BLaER1 (cell line): ENCODE data around the gene FA2H.
"Not testable (repeated sequence)": the region's sequence is repeated elsewhere in the genome, so short reads cannot be mapped to it uniquely, and the experiment has no call there.

ENCODE experiments used
- H3K27ac ChIP-seq: shearing (Covaris generic); formaldehyde crosslinking; 2 replicates; pipeline ENCODE4 v1.8.1; 2022
- H3K27me3 ChIP-seq: shearing (Covaris generic); formaldehyde crosslinking; 2 replicates; pipeline ENCODE4 v1.8.1; 2022
- H3K36me3 ChIP-seq: shearing (Covaris generic); formaldehyde crosslinking; 2 replicates; pipeline ENCODE4 v1.8.1; 2022
- H3K4me1 ChIP-seq: shearing (Covaris generic); formaldehyde crosslinking; 2 replicates; pipeline ENCODE4 v1.8.1; 2022
- H3K4me2 ChIP-seq: shearing (Covaris generic); formaldehyde crosslinking; 2 replicates; pipeline ENCODE4 v1.8.1; 2022
- H3K4me3 ChIP-seq: shearing (Covaris generic); formaldehyde crosslinking; 2 replicates; pipeline ENCODE4 v1.8.1; 2022
- H3K9ac ChIP-seq: shearing (Covaris generic); formaldehyde crosslinking; 2 replicates; pipeline ENCODE4 v1.8.1; 2022
- H3K9me3 ChIP-seq: shearing (Covaris generic); formaldehyde crosslinking; 2 replicates; pipeline ENCODE4 v1.8.1; 2022
- H4K20me1 ChIP-seq: shearing (Covaris generic); formaldehyde crosslinking; 2 replicates; pipeline ENCODE4 v1.8.1; 2022
- Cebpa-rat ChIP-seq: shearing (Covaris generic); IDR thresholded peaks from 2 replicates; pipeline ENCODE4 v1.8.1; 2022

Gene FA2H

GRCh38 chr16:74774223-74775139, at the start of gene FA2H:
TSS of gene FA2H (minus strand) at chr16:74774820. CDS start at chr16:74774755, 65 bp downstream.
- no peaks in the 10 kb centered on the region for H3K36me3 ChIP-seq
- H4K20me1 ChIP-seq: no peaks in the 10 kb centered on the region
- peaks cover 26% of the 10 kb centered on the region for H3K4me1 ChIP-seq
- peak within 1 kb of the TSS; percentile 69 for H3K27ac ChIP-seq
- peak within 1 kb of the TSS; percentile 75 for H3K9ac ChIP-seq
- peak within 1 kb of the TSS; percentile 100 for H3K4me2 ChIP-seq
- no peaks in the 10 kb centered on the region for H3K9me3 ChIP-seq
- peaks cover 11% of the 10 kb centered on the region for H3K27me3 ChIP-seq
- TF ChIP-seq Cebpa-rat: no peak
- peak within 1 kb of the TSS; percentile 71 for H3K4me3 ChIP-seq

GRCh38 chr16:74817851-74818250, 43.2 kb upstream of the FA2H start:
- no peaks in the 10 kb centered on the region for H4K20me1 ChIP-seq
- no peak overlapping the region for H3K4me3 ChIP-seq
- H3K9me3 ChIP-seq: 0 out of 2 replicates have a peak, but pooled peaks cover 3% of the 10 kb centered on the region
- H3K27me3 ChIP-seq: no peaks in the 10 kb centered on the region
- H3K4me2 ChIP-seq: no peak overlapping the region
- H3K27ac ChIP-seq: no peak overlapping the region
- 0 out of 2 replicates have a peak, but pooled peaks cover 5% of the 10 kb centered on the region for H3K4me1 ChIP-seq
- TF ChIP-seq Cebpa-rat: no peak
- H3K36me3 ChIP-seq: no peaks in the 10 kb centered on the region
- H3K9ac ChIP-seq: no peak overlapping the region

GRCh38 chr16:74813109-74813641, 38.6 kb upstream of the FA2H start:
- Histone ChIP-seq H3K4me1 (0 out of 2 replicates have a peak, but pooled peaks cover 5% of the 10 kb centered on the region), H3K27me3 (no peaks in the 10 kb centered on the region), H3K36me3 (no peaks in the 10 kb centered on the region), H3K27ac (no peak overlapping the region), H3K4me3 (no peak overlapping the region), H4K20me1 (no peaks in the 10 kb centered on the region), H3K9me3 (peaks cover 20% of the 10 kb centered on the region), H3K4me2 (peak overlapping the region; percentile 44), H3K9ac (no peak overlapping the region)
- TF ChIP-seq Cebpa-rat: no peak

- 0 out of 2 replicates have a peak, but pooled peaks cover 5% of the 10 kb centered on the region for H3K4me1 ChIP-seq
- no peak overlapping the region for H3K4me2 ChIP-seq
- H3K4me3 ChIP-seq: no peak overlapping the region
- H3K27ac ChIP-seq: no peak overlapping the region
- no peaks in the 10 kb centered on the region for H3K27me3 ChIP-seq
- no peak for TF ChIP-seq Cebpa-rat
- H3K36me3 ChIP-seq: no peaks in the 10 kb centered on the region
- H3K9me3 ChIP-seq: peaks cover 33% of the 10 kb centered on the region
- no peaks in the 10 kb centered on the region for H4K20me1 ChIP-seq
- no peak overlapping the region for H3K9ac ChIP-seq
Measured at GRCh38 chr16:74811911-74812310, 37.3 kb upstream of the FA2H start.

- peaks cover 40% of the 10 kb centered on the region for H3K9me3 ChIP-seq
- H3K4me1 ChIP-seq, H3K27me3 ChIP-seq, H3K9ac ChIP-seq, H4K20me1 ChIP-seq, H3K4me3 ChIP-seq, H3K27ac ChIP-seq, H3K36me3 ChIP-seq, H3K4me2 ChIP-seq: not testable (repeated sequence)
Measured at GRCh38 chr16:74811216-74811615, 36.6 kb upstream of the FA2H start.

GRCh38 chr16:74807052-74807646, 32.5 kb upstream of the FA2H start:
- Histone ChIP-seq H3K9ac (no peak overlapping the region), H3K4me2 (no peak overlapping the region), H3K27ac (no peak overlapping the region), H4K20me1 (no peaks in the 10 kb centered on the region), H3K9me3 (peaks cover 46% of the 10 kb centered on the region), H3K4me1 (no peaks in the 10 kb centered on the region), H3K4me3 (no peak overlapping the region), H3K27me3 (no peaks in the 10 kb centered on the region), H3K36me3 (no peaks in the 10 kb centered on the region)
- TF ChIP-seq Cebpa-rat: no peak

GRCh38 chr16:74800216-74800871, 25.7 kb upstream of the FA2H start:
- no peak for TF ChIP-seq Cebpa-rat
- Histone ChIP-seq H3K9ac (no peak overlapping the region), H3K9me3 (no peaks in the 10 kb centered on the region), H3K36me3 (no peaks in the 10 kb centered on the region), H3K27me3 (no peaks in the 10 kb centered on the region), H3K27ac (no peak overlapping the region), H4K20me1 (no peaks in the 10 kb centered on the region), H3K4me3 (no peak overlapping the region), H3K4me1 (no peaks in the 10 kb centered on the region), H3K4me2 (no peak overlapping the region)

- H3K36me3 ChIP-seq: no peaks in the 10 kb centered on the region
- no peak overlapping the region for H3K4me3 ChIP-seq
- H3K27me3 ChIP-seq: no peaks in the 10 kb centered on the region
- TF ChIP-seq Cebpa-rat: no peak
- no peak overlapping the region for H3K4me2 ChIP-seq
- H3K4me1 ChIP-seq: no peaks in the 10 kb centered on the region
- no peak overlapping the region for H3K27ac ChIP-seq
- H3K9me3 ChIP-seq: peaks cover 5% of the 10 kb centered on the region
- no peak overlapping the region for H3K9ac ChIP-seq
- no peaks in the 10 kb centered on the region for H4K20me1 ChIP-seq
Measured at GRCh38 chr16:74797414-74797813, 22.8 kb upstream of the FA2H start.

- Histone ChIP-seq H3K4me1 (no peaks in the 10 kb centered on the region), H3K27me3 (no peaks in the 10 kb centered on the region), H3K27ac (no peak overlapping the region), H3K9me3 (peaks cover 14% of the 10 kb centered on the region), H3K4me3 (no peak overlapping the region), H3K9ac (no peak overlapping the region), H3K4me2 (no peak overlapping the region), H3K36me3 (no peaks in the 10 kb centered on the region), H4K20me1 (no peaks in the 10 kb centered on the region)
- no peak for TF ChIP-seq Cebpa-rat
Measured at GRCh38 chr16:74795104-74795503, 20.5 kb upstream of the FA2H start.
